ENCODE results near the gene SLC44A4.

- TF ChIP-seq YY1 (IDR thresholded peaks at IDR 0.05; ENCODE audit: low read depth, low read length) (no peak), JUN (IDR thresholded peaks at IDR 0.05; ENCODE audit: low read depth, low read length) (no peak), ATF2 (IDR thresholded peaks at IDR 0.05; ENCODE audit: low read length) (no peak), NANOG (IDR thresholded peaks at IDR 0.05; ENCODE audit: insufficient read depth, low read depth, low read length, poor library complexity, severe bottlenecking) (no peak), CEBPB (IDR thresholded peaks at IDR 0.05; ENCODE audit: low read depth, low read length) (no peak), MAX (IDR thresholded peaks at IDR 0.05) (no peak), POLR2A (IDR thresholded peaks at IDR 0.05; ENCODE audit: control extremely low read depth in 1 of 2, low read depth in 2 of 2, low read length in 2 of 2) (no peak)
- TF ChIP-seq, protein P1, sequence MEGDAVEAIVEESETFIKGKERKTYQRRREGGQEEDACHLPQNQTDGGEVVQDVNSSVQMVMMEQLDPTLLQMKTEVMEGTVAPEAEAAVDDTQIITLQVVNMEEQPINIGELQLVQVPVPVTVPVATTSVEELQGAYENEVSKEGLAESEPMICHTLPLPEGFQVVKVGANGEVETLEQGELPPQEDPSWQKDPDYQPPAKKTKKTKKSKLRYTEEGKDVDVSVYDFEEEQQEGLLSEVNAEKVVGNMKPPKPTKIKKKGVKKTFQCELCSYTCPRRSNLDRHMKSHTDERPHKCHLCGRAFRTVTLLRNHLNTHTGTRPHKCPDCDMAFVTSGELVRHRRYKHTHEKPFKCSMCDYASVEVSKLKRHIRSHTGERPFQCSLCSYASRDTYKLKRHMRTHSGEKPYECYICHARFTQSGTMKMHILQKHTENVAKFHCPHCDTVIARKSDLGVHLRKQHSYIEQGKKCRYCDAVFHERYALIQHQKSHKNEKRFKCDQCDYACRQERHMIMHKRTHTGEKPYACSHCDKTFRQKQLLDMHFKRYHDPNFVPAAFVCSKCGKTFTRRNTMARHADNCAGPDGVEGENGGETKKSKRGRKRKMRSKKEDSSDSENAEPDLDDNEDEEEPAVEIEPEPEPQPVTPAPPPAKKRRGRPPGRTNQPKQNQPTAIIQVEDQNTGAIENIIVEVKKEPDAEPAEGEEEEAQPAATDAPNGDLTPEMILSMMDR (IDR thresholded peaks at IDR 0.05; ENCODE audit: control extremely low read depth in 1 of 3, insufficient read depth in 1 of 3, low read depth in 1 of 3, low read length in 3 of 3), result peak in 2 of 3 experiments; percentile 72 to 75; a peak in 3 of 4 replicates
These were observed 9.8 kb upstream of the SLC44A4 start for GRCh38 chr6:31888276-31889258.

All from H1 (cell line).